GM12878 (cell line): ENCODE results near the gene B4GALT5. TPM values are rescaled to one million over a fixed set of nuclear protein-coding genes. Genes with fewer than 3 reads are reported as not detected.

Experiments
- ATAC-seq: fragments of 200-7000 bp; cut with Tn5 transposase; 3 replicates; pipeline ENCODE4 v1.9.1; 2020; ENCODE audit warnings: mild to moderate bottlenecking, moderate library complexity
- BruUV-seq: library from RNA; stranded (reverse); fragments of 400-500 nt; replicated peaks from 2 replicates; lab custom pipeline; 2021; lab: Mats Ljungman, UMichigan
- CTCF ChIA-PET: fragments of 300-600 bp; sonication (Branson Sonifier 250); formaldehyde crosslinking; extraction: SDS; loops from one replicate; lab custom pipeline; 2021; ENCODE audit warnings: inconsistent platforms; lab: Yijun Ruan, JAX
- POLR2A ChIA-PET: fragments of 350-600 bp; formaldehyde crosslinking; extraction: SDS; loops from one replicate; lab custom pipeline; 2021; ENCODE audit warnings: inconsistent platforms; lab: Charles Lee
- RAD21 ChIA-PET: fragments of 300-600 bp; sonication (Branson Sonifier 250); formaldehyde crosslinking; loops from one replicate; lab custom pipeline; 2023; ENCODE audit warnings: antibody characterized with exemption; ENCODE audit not compliant: unreplicated experiment; lab: Charles Lee
- SMC1A ChIA-PET: fragments of 300-600 bp; sonication (Branson Sonifier 250); formaldehyde crosslinking; loops from one replicate; lab custom pipeline; 2023; ENCODE audit not compliant: unreplicated experiment, uncharacterized antibody; lab: Charles Lee
- DNase-seq: peaks from one replicate; pipeline ENCODE4 v3.0.0-alpha.2; 2011; ENCODE audit warnings: low read depth, low spot score
- FAIRE-seq: peaks from 3 replicates; lab custom pipeline; 2011; peaks lifted over from hg19 to GRCh38; lab: Jason Lieb, UNC
- H2AFZ ChIP-seq: 2 replicates; pipeline ENCODE4 v1.6.0; 2011; ENCODE audit warnings: low read depth, low read length, control low read depth; ENCODE audit not compliant: control insufficient read depth
- H3K27ac ChIP-seq: 2 replicates; pipeline ENCODE4 v1.5.1; 2011; ENCODE audit warnings: control low read depth; ENCODE audit not compliant: control insufficient read depth, insufficient read depth
- H3K27me3 ChIP-seq, 2 experiments: replicated peaks in 1 of 2; 2 replicates each; pipeline versions ENCODE4 v1.6.0 to v1.6.1; 2011; ENCODE audit warnings: low read length in 1 of 2; ENCODE audit not compliant: control insufficient read depth in 2 of 2, insufficient read depth in 2 of 2
- H3K36me3 ChIP-seq, 2 experiments: 2 replicates each; pipeline ENCODE4 v1.5.1; 2011; ENCODE audit warnings: low read length in 1 of 2; ENCODE audit not compliant: control insufficient read depth in 2 of 2, insufficient read depth in 2 of 2
- H3K4me1 ChIP-seq: 2 replicates; pipeline ENCODE4 v1.6.1; 2011; ENCODE audit warnings: mild to moderate bottlenecking, low read length, moderate library complexity, mixed read lengths; ENCODE audit not compliant: control insufficient read depth, insufficient read depth
- H3K4me2 ChIP-seq: 2 replicates; pipeline ENCODE4 v1.6.0; 2011; ENCODE audit warnings: control low read depth; ENCODE audit not compliant: control insufficient read depth, insufficient read depth
- H3K4me3 ChIP-seq: fragments of 200-600 bp; sonication (generic); 2 replicates; pipeline ENCODE4 v1.5.1; 2016
- H3K79me2 ChIP-seq: 2 replicates; pipeline ENCODE4 v1.6.0; 2011; ENCODE audit warnings: low read length; ENCODE audit not compliant: control insufficient read depth, insufficient read depth
- H3K9ac ChIP-seq: 2 replicates; pipeline ENCODE4 v1.8.0; 2011; ENCODE audit warnings: low read length, control low read depth, mixed read lengths; ENCODE audit not compliant: control insufficient read depth, insufficient read depth
- H3K9me3 ChIP-seq: replicated peaks from 3 replicates; pipeline ENCODE4 v1.5.1; 2011; ENCODE audit warnings: mild to moderate bottlenecking, low read length; ENCODE audit not compliant: control insufficient read depth, insufficient read depth
- H4K20me1 ChIP-seq: 2 replicates; pipeline ENCODE4 v1.6.0; 2011; ENCODE audit not compliant: control insufficient read depth, insufficient read depth
- ASH2L ChIP-seq: fragments of 300-600, 200-600 bp; sonication (generic); IDR thresholded peaks from 2 replicates; pipeline ENCODE4 v1.6.1; 2017; ENCODE audit warnings: low read depth, mild to moderate bottlenecking, borderline replicate concordance
- BACH1 ChIP-seq: fragments of 450-650 bp; IDR thresholded peaks from 2 replicates; pipeline ENCODE4 v1.6.1; 2017; ENCODE audit warnings: mild to moderate bottlenecking, borderline replicate concordance
- FOXK2 ChIP-seq: fragments of 450-650 bp; IDR thresholded peaks from 2 replicates; pipeline ENCODE4 v1.6.1; 2017; ENCODE audit warnings: mild to moderate bottlenecking, moderate library complexity
- JUNB ChIP-seq: IDR thresholded peaks from 2 replicates; pipeline ENCODE4 v1.6.1; 2016; ENCODE audit warnings: antibody characterized with exemption, mild to moderate bottlenecking
- NR2F1 ChIP-seq: fragments of 450-650 bp; conservative IDR thresholded peaks from 2 replicates; pipeline ENCODE4 v1.6.1; 2017; ENCODE audit warnings: mild to moderate bottlenecking
- SMAD1 ChIP-seq: fragments of 450-650 bp; IDR thresholded peaks from 2 replicates; pipeline ENCODE4 v1.6.1; 2018; ENCODE audit warnings: mild to moderate bottlenecking, low read depth; ENCODE audit not compliant: partially characterized antibody
- SMARCA5 ChIP-seq: fragments of 450-650 bp; IDR thresholded peaks from 2 replicates; pipeline ENCODE4 v1.6.1; 2017; ENCODE audit warnings: mild to moderate bottlenecking
- SUPT20H ChIP-seq: IDR thresholded peaks from 2 replicates; pipeline ENCODE4 v1.6.1; 2011; ENCODE audit warnings: low read depth, mild to moderate bottlenecking, low read length, moderate library complexity, borderline replicate concordance; ENCODE audit not compliant: control insufficient read depth
- WGBS: methylation state at CpG from one replicate; pipeline ENCODE4 v1.1.6; 2016; ENCODE audit warnings: low lambda C conversion rate; ENCODE audit not compliant: insufficient replicate concordance, insufficient coverage; ENCODE audit errors: missing lambda C conversion rate; 5-methylcytosine and 5-hydroxymethylcytosine counted together
- in situ Hi-C: fragments of 300-500 bp; cut with MboI; formaldehyde crosslinking; loops from 9 replicates; pipeline ENCODE4 v1.14.3; 2018; ENCODE audit warnings: mixed read lengths
- intact Hi-C: fragments of 100-400 bp; cut with micrococcal nuclease; formaldehyde crosslinking; loops from one replicate; pipeline ENCODE4 v1.14.2; 2022; ENCODE audit not compliant: unreplicated experiment
- polyA plus RNA-seq, 11 experiments: library from polyadenylated mRNA; depleted of rRNA in 4 of 11; unstranded in 6 of 11; stranded (reverse) in 5 of 11; fragments of >200 nt; fragmentation: Nextera tagmentation in 4 of 11; fragmentation: Illumina TruSeq in 1 of 11; extraction: Ambion mirVana in 4 of 11; extraction: Trizol in 1 of 11; gene quantifications; 1 replicate in 1 of 11; 2 replicates in 10 of 11; pipeline versions ENCODE4 v1.2.1 to v1.2.3, GENCODE V29; 2011 to 2016; ENCODE audit warnings: inconsistent platforms in 2 of 11, missing spikeins in 2 of 11, low read depth in 1 of 11
- total RNA-seq, 4 experiments: library from RNA; depleted of rRNA in 3 of 4; stranded (reverse); fragments of >200 nt in 3 of 4; fragmentation: Illumina TruSeq in 1 of 4; extraction: Trizol in 1 of 4; gene quantifications; 2 replicates each; pipeline versions ENCODE4 v1.2.1 to v1.2.3, GENCODE V29; 2013 to 2021
- TF ChIP-seq, protein P1 (sequence below): fragments of 450-650 bp; IDR thresholded peaks from 2 replicates; pipeline ENCODE4 v1.6.1; 2017; ENCODE audit warnings: mild to moderate bottlenecking, moderate library complexity
- TF ChIP-seq, protein P2 (sequence below): fragments of 450-650 bp; IDR thresholded peaks from 2 replicates; pipeline ENCODE4 v1.6.1; 2016; ENCODE audit warnings: mild to moderate bottlenecking
- TF ChIP-seq, protein P3 (sequence below): fragments of 150-350 bp; IDR thresholded peaks from 2 replicates; pipeline ENCODE4 v1.6.1; 2016; ENCODE audit warnings: low read depth, low read length
- TF ChIP-seq, protein P4 (sequence below): fragments of 450-650 bp; formaldehyde crosslinking; IDR thresholded peaks from 2 replicates; pipeline ENCODE4 v1.5.0; 2022; ENCODE audit warnings: mild to moderate bottlenecking, missing genetic modification characterization

Gene B4GALT5
- total and polyA plus RNA-seq, 10 of the 15 experiments (the other 5 are each of a cell fraction or from before 2014, with no cell fraction given), result 2.0 to 55.5 (median 20.2) TPM

DNA sequence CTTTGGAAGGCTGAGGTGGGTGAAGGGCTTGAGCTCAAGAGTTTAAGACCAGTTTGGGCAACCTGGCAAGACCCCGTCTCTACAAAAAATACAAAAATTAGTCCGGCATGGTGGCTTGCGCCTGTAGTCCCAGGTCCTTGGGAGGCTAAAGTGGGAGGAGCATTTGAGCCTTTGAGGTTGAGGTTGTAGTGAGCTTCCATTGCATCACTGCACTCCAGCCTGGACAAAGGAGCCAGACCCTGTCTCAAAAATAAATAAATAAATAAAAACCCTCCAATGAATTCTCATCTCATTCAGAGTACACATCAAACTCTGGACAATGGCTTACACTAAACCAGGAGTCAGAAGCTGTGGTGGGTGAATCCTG lies 31.8 kb downstream of the B4GALT5 start:
- Histone ChIP-seq H3K27me3 (no peaks in the 10 kb centered on the region), H3K9me3 (no peaks in the 10 kb centered on the region), H3K4me2 (no peak overlapping the region), H2AFZ (no peak overlapping the region), H3K4me1 (peaks cover 61% of the 10 kb centered on the region), H3K36me3 (peaks cover 3 to 10% of the 10 kb centered on the region in 2 experiments; a peak in 3 of 4 replicates), H3K79me2 (peaks cover 78% of the 10 kb centered on the region), H4K20me1 (no peaks in the 10 kb centered on the region), H3K27ac (no peak overlapping the region), H3K4me3 (no peak overlapping the region), H3K9ac (no peak overlapping the region)
- ATAC-seq (no peak), FAIRE-seq (no peak), DNase-seq (no peak)
- SMC1A ChIA-PET, result interaction anchor here (1.2 kb wide), 1 partner anchor 13 kb away, joined by 3 read pairs; no protein-coding TSS in a partner anchor
- intact Hi-C loops (no loop called here), in situ Hi-C loops (loop anchor here (25.0 kb wide), 1 partner anchor 830 kb away; the partner anchor contains the start of gene PTPN1)
- WGBS, result 100% methylated on average over 3 of the region's 3 CpGs
- CTCF ChIA-PET, result no interaction called here
- POLR2A ChIA-PET, result interaction anchor here (0.6 to 1.4 kb wide), 3 partner anchors 9 to 11 kb away, joined by 3 to 5 read pairs (median 3); no protein-coding TSS in a partner anchor
- RAD21 ChIA-PET, result interaction anchor here (0.8 kb wide), 1 partner anchor 69 kb away, joined by 3 read pairs; no protein-coding TSS in a partner anchor
- no TSS peak for BruUV-seq
- TF ChIP-seq, protein P1, sequence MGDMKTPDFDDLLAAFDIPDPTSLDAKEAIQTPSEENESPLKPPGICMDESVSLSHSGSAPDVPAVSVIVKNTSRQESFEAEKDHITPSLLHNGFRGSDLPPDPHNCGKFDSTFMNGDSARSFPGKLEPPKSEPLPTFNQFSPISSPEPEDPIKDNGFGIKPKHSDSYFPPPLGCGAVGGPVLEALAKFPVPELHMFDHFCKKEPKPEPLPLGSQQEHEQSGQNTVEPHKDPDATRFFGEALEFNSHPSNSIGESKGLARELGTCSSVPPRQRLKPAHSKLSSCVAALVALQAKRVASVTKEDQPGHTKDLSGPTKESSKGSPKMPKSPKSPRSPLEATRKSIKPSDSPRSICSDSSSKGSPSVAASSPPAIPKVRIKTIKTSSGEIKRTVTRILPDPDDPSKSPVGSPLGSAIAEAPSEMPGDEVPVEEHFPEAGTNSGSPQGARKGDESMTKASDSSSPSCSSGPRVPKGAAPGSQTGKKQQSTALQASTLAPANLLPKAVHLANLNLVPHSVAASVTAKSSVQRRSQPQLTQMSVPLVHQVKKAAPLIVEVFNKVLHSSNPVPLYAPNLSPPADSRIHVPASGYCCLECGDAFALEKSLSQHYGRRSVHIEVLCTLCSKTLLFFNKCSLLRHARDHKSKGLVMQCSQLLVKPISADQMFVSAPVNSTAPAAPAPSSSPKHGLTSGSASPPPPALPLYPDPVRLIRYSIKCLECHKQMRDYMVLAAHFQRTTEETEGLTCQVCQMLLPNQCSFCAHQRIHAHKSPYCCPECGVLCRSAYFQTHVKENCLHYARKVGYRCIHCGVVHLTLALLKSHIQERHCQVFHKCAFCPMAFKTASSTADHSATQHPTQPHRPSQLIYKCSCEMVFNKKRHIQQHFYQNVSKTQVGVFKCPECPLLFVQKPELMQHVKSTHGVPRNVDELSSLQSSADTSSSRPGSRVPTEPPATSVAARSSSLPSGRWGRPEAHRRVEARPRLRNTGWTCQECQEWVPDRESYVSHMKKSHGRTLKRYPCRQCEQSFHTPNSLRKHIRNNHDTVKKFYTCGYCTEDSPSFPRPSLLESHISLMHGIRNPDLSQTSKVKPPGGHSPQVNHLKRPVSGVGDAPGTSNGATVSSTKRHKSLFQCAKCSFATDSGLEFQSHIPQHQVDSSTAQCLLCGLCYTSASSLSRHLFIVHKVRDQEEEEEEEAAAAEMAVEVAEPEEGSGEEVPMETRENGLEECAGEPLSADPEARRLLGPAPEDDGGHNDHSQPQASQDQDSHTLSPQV, result no peak
- no peak for TF ChIP-seq JUNB
- no peak for TF ChIP-seq ASH2L
- no peak for TF ChIP-seq SUPT20H
- TF ChIP-seq, protein P2, sequence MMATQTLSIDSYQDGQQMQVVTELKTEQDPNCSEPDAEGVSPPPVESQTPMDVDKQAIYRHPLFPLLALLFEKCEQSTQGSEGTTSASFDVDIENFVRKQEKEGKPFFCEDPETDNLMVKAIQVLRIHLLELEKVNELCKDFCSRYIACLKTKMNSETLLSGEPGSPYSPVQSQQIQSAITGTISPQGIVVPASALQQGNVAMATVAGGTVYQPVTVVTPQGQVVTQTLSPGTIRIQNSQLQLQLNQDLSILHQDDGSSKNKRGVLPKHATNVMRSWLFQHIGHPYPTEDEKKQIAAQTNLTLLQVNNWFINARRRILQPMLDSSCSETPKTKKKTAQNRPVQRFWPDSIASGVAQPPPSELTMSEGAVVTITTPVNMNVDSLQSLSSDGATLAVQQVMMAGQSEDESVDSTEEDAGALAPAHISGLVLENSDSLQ, result no peak
- no peak for TF ChIP-seq BACH1
- TF ChIP-seq SMAD1, result no peak
- no peak for TF ChIP-seq SMARCA5
- TF ChIP-seq, protein P3, sequence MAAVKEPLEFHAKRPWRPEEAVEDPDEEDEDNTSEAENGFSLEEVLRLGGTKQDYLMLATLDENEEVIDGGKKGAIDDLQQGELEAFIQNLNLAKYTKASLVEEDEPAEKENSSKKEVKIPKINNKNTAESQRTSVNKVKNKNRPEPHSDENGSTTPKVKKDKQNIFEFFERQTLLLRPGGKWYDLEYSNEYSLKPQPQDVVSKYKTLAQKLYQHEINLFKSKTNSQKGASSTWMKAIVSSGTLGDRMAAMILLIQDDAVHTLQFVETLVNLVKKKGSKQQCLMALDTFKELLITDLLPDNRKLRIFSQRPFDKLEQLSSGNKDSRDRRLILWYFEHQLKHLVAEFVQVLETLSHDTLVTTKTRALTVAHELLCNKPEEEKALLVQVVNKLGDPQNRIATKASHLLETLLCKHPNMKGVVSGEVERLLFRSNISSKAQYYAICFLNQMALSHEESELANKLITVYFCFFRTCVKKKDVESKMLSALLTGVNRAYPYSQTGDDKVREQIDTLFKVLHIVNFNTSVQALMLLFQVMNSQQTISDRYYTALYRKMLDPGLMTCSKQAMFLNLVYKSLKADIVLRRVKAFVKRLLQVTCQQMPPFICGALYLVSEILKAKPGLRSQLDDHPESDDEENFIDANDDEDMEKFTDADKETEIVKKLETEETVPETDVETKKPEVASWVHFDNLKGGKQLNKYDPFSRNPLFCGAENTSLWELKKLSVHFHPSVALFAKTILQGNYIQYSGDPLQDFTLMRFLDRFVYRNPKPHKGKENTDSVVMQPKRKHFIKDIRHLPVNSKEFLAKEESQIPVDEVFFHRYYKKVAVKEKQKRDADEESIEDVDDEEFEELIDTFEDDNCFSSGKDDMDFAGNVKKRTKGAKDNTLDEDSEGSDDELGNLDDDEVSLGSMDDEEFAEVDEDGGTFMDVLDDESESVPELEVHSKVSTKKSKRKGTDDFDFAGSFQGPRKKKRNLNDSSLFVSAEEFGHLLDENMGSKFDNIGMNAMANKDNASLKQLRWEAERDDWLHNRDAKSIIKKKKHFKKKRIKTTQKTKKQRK, result no peak
- TF ChIP-seq, protein P4, sequence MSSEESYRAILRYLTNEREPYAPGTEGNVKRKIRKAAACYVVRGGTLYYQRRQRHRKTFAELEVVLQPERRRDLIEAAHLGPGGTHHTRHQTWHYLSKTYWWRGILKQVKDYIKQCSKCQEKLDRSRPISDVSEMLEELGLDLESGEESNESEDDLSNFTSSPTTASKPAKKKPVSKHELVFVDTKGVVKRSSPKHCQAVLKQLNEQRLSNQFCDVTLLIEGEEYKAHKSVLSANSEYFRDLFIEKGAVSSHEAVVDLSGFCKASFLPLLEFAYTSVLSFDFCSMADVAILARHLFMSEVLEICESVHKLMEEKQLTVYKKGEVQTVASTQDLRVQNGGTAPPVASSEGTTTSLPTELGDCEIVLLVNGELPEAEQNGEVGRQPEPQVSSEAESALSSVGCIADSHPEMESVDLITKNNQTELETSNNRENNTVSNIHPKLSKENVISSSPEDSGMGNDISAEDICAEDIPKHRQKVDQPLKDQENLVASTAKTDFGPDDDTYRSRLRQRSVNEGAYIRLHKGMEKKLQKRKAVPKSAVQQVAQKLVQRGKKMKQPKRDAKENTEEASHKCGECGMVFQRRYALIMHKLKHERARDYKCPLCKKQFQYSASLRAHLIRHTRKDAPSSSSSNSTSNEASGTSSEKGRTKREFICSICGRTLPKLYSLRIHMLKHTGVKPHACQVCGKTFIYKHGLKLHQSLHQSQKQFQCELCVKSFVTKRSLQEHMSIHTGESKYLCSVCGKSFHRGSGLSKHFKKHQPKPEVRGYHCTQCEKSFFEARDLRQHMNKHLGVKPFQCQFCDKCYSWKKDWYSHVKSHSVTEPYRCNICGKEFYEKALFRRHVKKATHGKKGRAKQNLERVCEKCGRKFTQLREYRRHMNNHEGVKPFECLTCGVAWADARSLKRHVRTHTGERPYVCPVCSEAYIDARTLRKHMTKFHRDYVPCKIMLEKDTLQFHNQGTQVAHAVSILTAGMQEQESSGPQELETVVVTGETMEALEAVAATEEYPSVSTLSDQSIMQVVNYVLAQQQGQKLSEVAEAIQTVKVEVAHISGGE, result no peak
- TF ChIP-seq FOXK2, result no peak
- no peak for TF ChIP-seq NR2F1
